Gastroesophageal sphincter (tissue), 3 donors: Measurements from ENCODE around the gene CEBPG.

ENCODE experiments used
- CTCF ChIP-seq, 4 experiments: fragments of 200-600 bp in 2 of 4; fragments of 450-650 bp in 2 of 4; sonication (generic) in 1 of 4; IDR thresholded peaks; one replicate each; pipeline ENCODE4 v1.5.1; 2017 to 2019; ENCODE audit warnings: antibody characterized with exemption in 4 of 4, mild to moderate bottlenecking in 2 of 4, moderate library complexity in 2 of 4
- EP300 ChIP-seq: sonication (generic); formaldehyde crosslinking; IDR thresholded peaks from one replicate; pipeline ENCODE4 v1.6.1; 2017; ENCODE audit warnings: antibody characterized with exemption, mild to moderate bottlenecking
- POLR2A ChIP-seq, 2 donors: fragments of 450-650 bp; IDR thresholded peaks; one replicate each; pipeline ENCODE4 v1.6.1; 2017; ENCODE audit warnings: antibody characterized with exemption in 2 of 2, mild to moderate bottlenecking in 2 of 2, moderate library complexity in 1 of 2
- POLR2AphosphoS5 ChIP-seq: sonication (generic); formaldehyde crosslinking; IDR thresholded peaks from one replicate; pipeline ENCODE4 v1.6.1; 2017; ENCODE audit warnings: antibody characterized with exemption

- no peak for TF ChIP-seq CTCF (IDR thresholded peaks at IDR 0.05)
- TF ChIP-seq POLR2AphosphoS5 = no peak
- no peak for TF ChIP-seq POLR2A (IDR thresholded peaks at IDR 0.05)
- no peak for TF ChIP-seq EP300
Observed at GRCh38 chr19:33412601-33413425, 39.3 kb downstream of the CEBPG start.
